Measurements from ENCODE around the gene SIDT1.

DNA sequence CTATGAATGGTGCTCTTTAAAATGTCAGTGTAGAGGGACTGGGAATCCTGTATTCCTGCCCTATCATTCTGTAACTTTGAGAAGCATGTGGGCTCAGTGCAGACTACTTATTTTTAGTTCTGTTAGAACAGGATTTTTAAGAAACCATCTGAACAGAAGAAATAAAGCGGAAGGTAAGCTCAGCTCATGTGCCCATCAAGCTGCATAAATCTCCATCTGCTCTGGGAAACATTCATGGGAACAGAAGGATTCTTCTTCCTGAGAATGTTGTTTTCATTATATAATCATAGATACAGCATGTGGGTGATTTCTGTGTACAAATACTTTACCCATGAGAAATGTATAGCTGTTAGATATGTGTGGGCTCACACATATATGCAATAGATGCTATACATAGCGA, 69.9 kb downstream of the SIDT1 start:
- TF ChIP-seq CTCF (conservative IDR thresholded peaks at IDR 0.05 in 1 of 2, IDR thresholded peaks at IDR 0.05 in 1 of 2; ENCODE audit: low read depth in 1 of 2, low read length in 2 of 2) (no peak), EZH2 (IDR thresholded peaks at IDR 0.05; ENCODE audit: low read length, missing control alignments) (no peak)

All from fibroblast of lung (primary cell).